ENCODE results near the gene OGFOD3.

The OGFOD3 gene

DNA sequence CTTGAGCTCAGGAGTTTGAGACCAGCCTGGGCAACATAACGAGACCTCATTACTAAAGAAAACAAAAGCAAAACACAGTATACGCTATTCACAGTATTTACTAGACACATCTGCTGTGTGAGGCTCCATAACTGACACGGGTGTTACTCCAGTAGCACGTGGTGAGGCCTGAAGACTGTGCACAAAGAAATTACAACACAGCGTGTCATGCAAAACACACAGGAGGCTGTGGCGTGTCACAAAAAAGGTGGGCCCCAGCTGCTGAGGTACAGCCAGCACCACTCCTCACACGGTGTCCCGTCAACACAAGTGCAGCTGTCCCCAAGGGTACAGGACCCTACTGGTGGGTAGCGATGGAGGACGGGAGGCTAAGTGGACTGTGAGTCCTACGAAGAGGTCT, 29.5 kb upstream of the OGFOD3 start:
- no peak overlapping the region for H3K4me3 ChIP-seq (ENCODE audit: low read depth, low read length)
- H3K79me2 ChIP-seq = no peaks in the 10 kb centered on the region
- TF ChIP-seq, protein P1, sequence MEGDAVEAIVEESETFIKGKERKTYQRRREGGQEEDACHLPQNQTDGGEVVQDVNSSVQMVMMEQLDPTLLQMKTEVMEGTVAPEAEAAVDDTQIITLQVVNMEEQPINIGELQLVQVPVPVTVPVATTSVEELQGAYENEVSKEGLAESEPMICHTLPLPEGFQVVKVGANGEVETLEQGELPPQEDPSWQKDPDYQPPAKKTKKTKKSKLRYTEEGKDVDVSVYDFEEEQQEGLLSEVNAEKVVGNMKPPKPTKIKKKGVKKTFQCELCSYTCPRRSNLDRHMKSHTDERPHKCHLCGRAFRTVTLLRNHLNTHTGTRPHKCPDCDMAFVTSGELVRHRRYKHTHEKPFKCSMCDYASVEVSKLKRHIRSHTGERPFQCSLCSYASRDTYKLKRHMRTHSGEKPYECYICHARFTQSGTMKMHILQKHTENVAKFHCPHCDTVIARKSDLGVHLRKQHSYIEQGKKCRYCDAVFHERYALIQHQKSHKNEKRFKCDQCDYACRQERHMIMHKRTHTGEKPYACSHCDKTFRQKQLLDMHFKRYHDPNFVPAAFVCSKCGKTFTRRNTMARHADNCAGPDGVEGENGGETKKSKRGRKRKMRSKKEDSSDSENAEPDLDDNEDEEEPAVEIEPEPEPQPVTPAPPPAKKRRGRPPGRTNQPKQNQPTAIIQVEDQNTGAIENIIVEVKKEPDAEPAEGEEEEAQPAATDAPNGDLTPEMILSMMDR (IDR thresholded peaks at IDR 0.05) = no peak
- H3K27me3 ChIP-seq (ENCODE audit: control insufficient read depth, insufficient read depth, low read length) = no peaks in the 10 kb centered on the region
- peaks cover 4% of the 10 kb centered on the region for H3K4me1 ChIP-seq
- no peak overlapping the region for H3K4me2 ChIP-seq (ENCODE audit: low read length)
- H3K36me3 ChIP-seq (ENCODE audit: control insufficient read depth, insufficient read depth, low read length) = no peaks in the 10 kb centered on the region
- H3K27ac ChIP-seq = no peak overlapping the region
- H2AFZ ChIP-seq = no peak overlapping the region
- H3K9me3 ChIP-seq (ENCODE audit: control insufficient read depth, low read length) = no peaks in the 10 kb centered on the region
- no peak overlapping the region for H3K9ac ChIP-seq

DNA sequence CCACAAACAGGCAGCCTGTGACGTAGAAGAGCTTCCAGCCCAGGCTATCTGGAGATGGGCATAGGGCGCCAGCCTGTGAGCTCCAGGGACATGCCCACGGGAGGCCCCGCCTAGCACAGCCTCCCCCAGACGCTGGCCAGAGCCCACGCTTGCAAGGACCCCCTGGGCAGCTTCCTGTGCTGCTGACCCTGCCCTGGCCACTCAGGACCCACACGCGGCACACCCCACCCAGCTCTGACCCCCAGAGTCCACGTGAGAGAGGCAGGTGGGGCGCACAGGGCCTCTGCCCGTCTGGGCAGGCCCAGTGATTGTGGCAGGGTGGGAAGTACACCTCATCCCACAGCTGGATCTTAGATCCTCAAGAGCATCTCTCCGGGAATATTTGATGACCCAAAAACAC, 28.3 kb upstream of the OGFOD3 start:
- no peak overlapping the region for H3K27ac ChIP-seq
- no peaks in the 10 kb centered on the region for H3K9me3 ChIP-seq (ENCODE audit: control insufficient read depth, low read length)
- no peaks in the 10 kb centered on the region for H3K27me3 ChIP-seq (ENCODE audit: control insufficient read depth, insufficient read depth, low read length)
- no peaks in the 10 kb centered on the region for H3K36me3 ChIP-seq (ENCODE audit: control insufficient read depth, insufficient read depth, low read length)
- H3K4me3 ChIP-seq (ENCODE audit: low read depth, low read length) = no peak overlapping the region
- peaks cover 14% of the 10 kb centered on the region for H3K4me1 ChIP-seq
- no peak overlapping the region for H2AFZ ChIP-seq
- H3K4me2 ChIP-seq (ENCODE audit: low read length) = no peak overlapping the region
- TF ChIP-seq, protein P1 (IDR thresholded peaks at IDR 0.05) = no peak
- H3K9ac ChIP-seq = no peak overlapping the region
- no peaks in the 10 kb centered on the region for H3K79me2 ChIP-seq

DNA sequence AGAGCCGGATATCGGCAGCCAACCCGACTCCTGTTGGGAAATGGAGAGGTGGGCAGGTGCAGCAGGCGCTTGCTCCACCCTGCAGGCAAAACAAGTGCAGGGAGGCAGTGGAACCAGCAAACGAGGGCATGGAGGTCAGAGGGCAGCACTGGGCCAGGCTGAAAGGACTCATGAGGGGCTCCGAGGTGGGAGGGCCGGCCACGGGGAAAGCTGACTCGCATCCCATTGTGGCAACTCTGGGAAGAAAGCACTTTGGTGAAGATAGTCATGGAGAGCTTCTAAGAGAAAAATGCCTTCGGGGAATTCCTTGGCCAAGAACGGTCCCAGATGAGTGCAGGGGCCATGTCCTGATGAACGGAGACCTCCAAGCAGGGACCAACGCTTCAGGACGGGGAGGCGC, 27.7 kb upstream of the OGFOD3 start:
- Histone ChIP-seq H3K4me3 (ENCODE audit: low read depth, low read length) (no peak overlapping the region), H3K27ac (no peak overlapping the region), H3K36me3 (ENCODE audit: control insufficient read depth, insufficient read depth, low read length) (no peaks in the 10 kb centered on the region), H3K4me1 (peaks cover 12% of the 10 kb centered on the region), H3K79me2 (no peaks in the 10 kb centered on the region), H3K4me2 (ENCODE audit: low read length) (no peak overlapping the region), H2AFZ (no peak overlapping the region), H3K27me3 (ENCODE audit: control insufficient read depth, insufficient read depth, low read length) (no peaks in the 10 kb centered on the region), H3K9ac (no peak overlapping the region), H3K9me3 (ENCODE audit: control insufficient read depth, low read length) (no peaks in the 10 kb centered on the region)
- TF ChIP-seq, protein P1 (IDR thresholded peaks at IDR 0.05) = no peak

DNA sequence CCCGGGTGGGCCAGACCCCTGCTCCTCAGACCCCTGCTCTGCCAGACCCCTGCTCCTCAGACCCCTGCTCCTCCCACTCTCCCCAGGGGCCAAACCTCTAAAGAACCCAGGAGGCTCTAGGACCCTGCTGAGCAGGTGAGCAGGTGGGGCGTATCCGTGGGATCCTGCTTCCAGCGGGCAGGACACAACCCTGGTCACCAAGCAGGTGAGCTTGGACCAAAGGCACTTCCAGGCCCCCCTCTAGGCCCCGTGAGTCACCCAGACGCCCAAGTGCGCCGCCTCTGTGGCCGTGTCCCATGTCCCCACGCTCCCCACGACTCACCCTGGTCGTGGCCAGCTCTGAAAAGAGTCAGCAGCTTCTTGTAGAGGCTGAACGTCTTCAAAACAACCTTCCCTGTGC, 27.2 kb upstream of the OGFOD3 start:
- Histone ChIP-seq H3K79me2 (no peaks in the 10 kb centered on the region), H3K4me3 (ENCODE audit: low read depth, low read length) (no peak overlapping the region), H3K9me3 (ENCODE audit: control insufficient read depth, low read length) (no peaks in the 10 kb centered on the region), H3K27ac (no peak overlapping the region), H3K36me3 (ENCODE audit: control insufficient read depth, insufficient read depth, low read length) (no peaks in the 10 kb centered on the region), H3K9ac (no peak overlapping the region), H3K27me3 (ENCODE audit: control insufficient read depth, insufficient read depth, low read length) (no peaks in the 10 kb centered on the region), H3K4me2 (ENCODE audit: low read length) (no peak overlapping the region), H3K4me1 (peaks cover 15% of the 10 kb centered on the region), H2AFZ (no peak overlapping the region)
- TF ChIP-seq, protein P1 (IDR thresholded peaks at IDR 0.05) = no peak

DNA sequence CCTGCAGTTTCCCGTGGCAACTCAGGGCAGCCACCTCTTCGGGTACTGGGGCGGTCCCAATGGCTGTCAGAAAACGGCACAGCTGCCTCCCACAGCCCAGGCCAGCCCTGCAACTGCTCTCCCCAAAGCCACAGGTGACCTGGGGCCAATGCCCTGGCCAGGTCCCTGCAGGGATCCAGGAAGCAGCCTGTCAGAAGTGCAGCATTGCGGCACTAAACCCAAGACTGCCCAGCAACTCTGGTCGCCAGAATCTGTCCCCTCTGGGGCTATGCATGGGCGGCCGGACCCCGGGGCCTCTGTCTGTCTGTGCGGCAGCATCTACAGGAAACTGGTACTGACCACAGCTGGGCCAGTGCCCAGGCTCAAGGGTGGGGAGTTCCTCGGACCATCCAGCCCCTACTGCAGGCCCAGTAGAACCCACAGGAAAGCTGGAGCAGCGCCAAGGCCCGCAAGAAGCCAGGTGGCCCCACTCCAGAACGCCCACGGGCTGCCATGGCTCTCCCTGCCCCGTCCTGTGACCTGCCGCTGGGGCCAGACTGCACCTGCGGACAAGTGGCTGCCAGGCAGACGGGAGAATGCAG, 26.6 kb upstream of the OGFOD3 start:
- Histone ChIP-seq H3K27ac (no peak overlapping the region), H3K36me3 (ENCODE audit: control insufficient read depth, insufficient read depth, low read length) (no peaks in the 10 kb centered on the region)

More for the DNA sequence above, 26.6 kb upstream of the OGFOD3 start:
- Histone ChIP-seq H3K27me3 (ENCODE audit: control insufficient read depth, insufficient read depth, low read length) (no peaks in the 10 kb centered on the region), H3K4me3 (ENCODE audit: low read depth, low read length) (no peak overlapping the region), H3K4me1 (peaks cover 15% of the 10 kb centered on the region), H3K9ac (no peak overlapping the region), H3K9me3 (ENCODE audit: control insufficient read depth, low read length) (no peaks in the 10 kb centered on the region), H2AFZ (no peak overlapping the region), H3K4me2 (ENCODE audit: low read length) (no peak overlapping the region), H3K79me2 (no peaks in the 10 kb centered on the region)
- TF ChIP-seq, protein P1 (IDR thresholded peaks at IDR 0.05) = no peak

Data from parathyroid adenoma (tissue), 2 donors.